ENCODE data around the gene YTHDC1.

GRCh38 chr4:68367835-68368234, 17.9 kb upstream of the YTHDC1 start:
- no peak for TF ChIP-seq POLR2A (IDR thresholded peaks at IDR 0.05; ENCODE audit: low read depth, low read length)
- TF ChIP-seq, protein P1, sequence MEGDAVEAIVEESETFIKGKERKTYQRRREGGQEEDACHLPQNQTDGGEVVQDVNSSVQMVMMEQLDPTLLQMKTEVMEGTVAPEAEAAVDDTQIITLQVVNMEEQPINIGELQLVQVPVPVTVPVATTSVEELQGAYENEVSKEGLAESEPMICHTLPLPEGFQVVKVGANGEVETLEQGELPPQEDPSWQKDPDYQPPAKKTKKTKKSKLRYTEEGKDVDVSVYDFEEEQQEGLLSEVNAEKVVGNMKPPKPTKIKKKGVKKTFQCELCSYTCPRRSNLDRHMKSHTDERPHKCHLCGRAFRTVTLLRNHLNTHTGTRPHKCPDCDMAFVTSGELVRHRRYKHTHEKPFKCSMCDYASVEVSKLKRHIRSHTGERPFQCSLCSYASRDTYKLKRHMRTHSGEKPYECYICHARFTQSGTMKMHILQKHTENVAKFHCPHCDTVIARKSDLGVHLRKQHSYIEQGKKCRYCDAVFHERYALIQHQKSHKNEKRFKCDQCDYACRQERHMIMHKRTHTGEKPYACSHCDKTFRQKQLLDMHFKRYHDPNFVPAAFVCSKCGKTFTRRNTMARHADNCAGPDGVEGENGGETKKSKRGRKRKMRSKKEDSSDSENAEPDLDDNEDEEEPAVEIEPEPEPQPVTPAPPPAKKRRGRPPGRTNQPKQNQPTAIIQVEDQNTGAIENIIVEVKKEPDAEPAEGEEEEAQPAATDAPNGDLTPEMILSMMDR (conservative IDR thresholded peaks at IDR 0.05; ENCODE audit: low read depth, low read length), result no peak
- no peak for TF ChIP-seq CEBPB (IDR thresholded peaks at IDR 0.05; ENCODE audit: low read depth, low read length)
- no peak for TF ChIP-seq ELK1 (IDR thresholded peaks at IDR 0.05; ENCODE audit: borderline replicate concordance, low read depth, low read length)
- no peak for TF ChIP-seq BHLHE40 (IDR thresholded peaks at IDR 0.05; ENCODE audit: low read depth, low read length)
- no peak for TF ChIP-seq USF2 (IDR thresholded peaks at IDR 0.05; ENCODE audit: low read depth, low read length)
- TF ChIP-seq MXI1 (IDR thresholded peaks at IDR 0.05; ENCODE audit: borderline replicate concordance, low read depth, low read length), result no peak
- TF ChIP-seq SMC3 (IDR thresholded peaks at IDR 0.05; ENCODE audit: low read depth, low read length), result no peak
- no peak for TF ChIP-seq RFX5 (IDR thresholded peaks at IDR 0.05; ENCODE audit: low read depth, low read length)

All from IMR-90 (cell line).